Stimulated activated CD4-positive, alpha-beta T cell treated with anti-CD3 and anti-CD28 coated beads, Interleukin-1b, Interleukin-23, amount 100 ng/mL, for 24 hours (primary cell): ENCODE measurements around the gene DNASE1L3.
"Not testable (repeated sequence)": the region's sequence is repeated elsewhere in the genome, so short reads cannot be mapped to it uniquely, and the experiment has no call there.

Source experiments
- DNase-seq, 4 experiments: peaks; one replicate each; pipeline ENCODE4 v3.0.0-alpha.2; 2020; ENCODE audit warnings: low read depth in 4 of 4, low spot score in 1 of 4

The DNASE1L3 gene

GRCh38 chr3:58202917-58203360 is 7.8 kb downstream of the DNASE1L3 start:
- no peak for DNase-seq

GRCh38 chr3:58201451-58201850 is 9.3 kb downstream of the DNASE1L3 start:
- not testable (repeated sequence) for DNase-seq

GRCh38 chr3:58200846-58201355 is 9.9 kb downstream of the DNASE1L3 start:
- no peak for DNase-seq

DNA sequence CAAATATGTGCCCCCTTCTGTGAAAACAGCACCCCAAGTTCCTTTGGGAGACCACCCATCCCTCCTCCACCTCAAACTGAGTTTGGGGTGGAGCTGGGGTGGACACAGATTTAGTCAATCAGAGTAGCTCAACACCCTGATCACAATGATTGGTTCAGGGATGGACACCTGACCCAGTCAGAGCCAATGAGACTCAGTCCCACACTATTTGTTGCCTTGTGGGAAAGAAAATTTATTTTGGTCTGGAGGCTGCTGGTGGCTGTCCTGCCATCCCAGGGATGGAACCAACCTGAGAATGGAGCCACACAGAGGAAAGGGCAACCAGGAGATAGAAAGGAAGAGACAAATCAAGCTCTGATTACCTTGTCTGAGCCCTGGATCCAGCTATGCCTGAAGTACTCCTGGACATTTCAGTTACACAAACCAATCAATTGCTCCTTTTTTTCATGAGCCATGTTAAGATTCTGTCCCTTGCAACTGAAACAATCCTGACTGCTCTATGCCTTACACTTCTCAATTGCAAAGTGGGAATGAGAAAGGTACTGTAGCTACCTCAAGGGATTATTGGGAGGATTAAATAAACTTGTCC is 10.6 kb downstream of the DNASE1L3 start:
- DNase-seq, result no peak

- DNase-seq, result no peak
Measured at GRCh38 chr3:58198804-58199203, 12.0 kb downstream of the DNASE1L3 start.

GRCh38 chr3:58198362-58198761 is 12.4 kb downstream of the DNASE1L3 start:
- no peak for DNase-seq

DNA sequence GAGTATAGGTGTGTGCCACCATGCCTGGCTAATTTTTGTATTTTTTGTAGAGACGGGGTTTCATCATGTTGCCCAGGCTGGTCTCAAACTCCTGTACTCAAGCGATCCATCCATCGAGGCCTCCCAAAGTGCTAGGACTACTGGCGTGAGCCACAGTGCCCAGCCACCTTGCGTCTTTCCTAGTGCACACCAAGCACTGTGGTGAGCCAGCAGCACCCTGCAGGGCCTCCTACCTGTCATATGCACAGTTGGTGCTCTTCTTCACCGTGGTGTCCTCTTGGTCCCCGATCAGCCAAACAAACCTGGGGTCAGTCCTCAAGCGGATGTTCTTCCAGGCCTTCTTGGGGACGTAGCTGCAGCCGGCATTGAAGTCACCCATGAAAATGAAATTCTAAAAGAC is 13.2 kb downstream of the DNASE1L3 start:
- no peak for DNase-seq

DNA sequence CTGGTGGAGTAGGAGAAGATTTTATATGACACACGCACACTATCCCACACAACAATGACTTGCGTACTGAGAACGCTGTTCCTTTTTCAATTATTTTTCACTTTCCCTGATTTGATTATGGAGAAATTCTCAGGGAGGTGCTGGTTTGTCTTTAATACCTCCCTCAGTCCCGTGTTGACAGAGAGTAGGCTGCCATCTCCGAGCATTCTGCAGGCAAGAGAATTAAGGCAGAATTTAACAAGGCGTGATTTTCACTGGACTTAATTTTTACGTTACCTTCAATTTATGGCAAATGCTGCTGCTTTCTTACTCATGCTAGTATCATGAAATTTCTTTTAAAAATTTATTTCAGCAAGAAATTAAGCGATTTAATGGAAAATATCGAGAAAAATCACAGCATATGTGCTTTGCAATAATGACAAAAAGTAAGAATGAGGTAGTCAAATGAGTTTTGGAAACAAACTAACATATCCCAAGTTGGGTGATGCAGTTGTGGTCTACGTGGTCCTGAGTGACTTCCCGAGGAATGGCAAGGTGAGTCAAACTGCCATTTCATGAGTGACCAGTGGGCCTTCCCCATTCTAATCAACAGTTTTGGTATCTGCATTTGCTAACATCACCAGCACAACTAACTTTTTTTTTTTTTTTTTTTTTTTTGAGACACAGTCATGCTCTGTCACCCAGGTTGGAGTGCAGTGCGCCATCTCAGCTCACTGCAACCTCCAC is 16.9 kb downstream of the DNASE1L3 start:
- DNase-seq, result no peak

- DNase-seq, result no peak
Measured at GRCh38 chr3:58192069-58192468, 18.7 kb downstream of the DNASE1L3 start.

DNA sequence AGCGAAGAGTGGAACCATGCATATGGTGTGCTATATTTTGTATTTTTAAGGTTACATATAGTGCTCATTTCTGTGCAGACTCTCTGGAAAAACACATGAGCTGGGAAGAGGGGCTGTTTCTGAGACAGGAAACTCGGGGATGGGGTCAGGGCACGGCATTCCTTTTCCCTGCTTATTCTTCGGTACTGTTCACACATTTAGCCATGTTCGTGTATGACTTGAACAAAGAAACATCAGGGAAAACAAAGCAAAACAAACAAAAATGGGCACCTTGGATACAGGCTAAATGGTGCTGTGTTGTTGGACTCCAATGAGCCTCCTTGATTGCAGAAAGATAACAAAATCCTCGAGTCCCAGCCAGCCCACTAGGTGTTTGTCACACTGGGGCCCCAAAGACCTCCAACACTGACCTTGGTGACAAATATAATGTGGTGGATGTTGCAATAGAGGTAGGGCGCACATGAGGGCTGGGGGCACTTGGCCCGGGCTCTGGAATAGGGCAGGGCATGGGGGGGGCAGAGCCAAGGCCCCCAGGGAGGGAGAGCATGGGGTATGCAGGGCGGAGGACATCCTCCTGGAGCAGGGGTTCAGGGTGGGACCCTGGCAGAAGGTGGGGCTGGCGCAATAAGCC is 19.3 kb downstream of the DNASE1L3 start:
- no peak for DNase-seq

DNA sequence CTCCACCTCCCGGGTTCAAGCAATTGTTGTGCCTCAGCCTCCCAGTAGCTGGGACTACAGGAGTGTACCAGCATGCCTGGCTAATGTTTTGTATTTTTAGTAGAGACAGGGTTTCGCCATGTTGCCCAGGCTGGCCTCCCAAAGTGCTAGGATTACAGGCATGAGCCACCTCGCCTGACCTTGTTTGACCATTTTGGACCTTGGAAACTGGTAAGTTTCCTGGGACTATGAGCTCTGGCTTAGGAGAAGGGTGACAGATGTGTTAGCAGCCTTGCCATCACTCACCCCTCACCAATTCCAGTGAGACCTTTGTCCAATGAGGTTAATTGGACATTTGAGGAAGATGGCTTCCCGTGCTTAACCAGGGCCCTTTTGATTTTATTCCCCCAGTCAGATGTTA is 19.9 kb downstream of the DNASE1L3 start:
- DNase-seq, result no peak

- no peak for DNase-seq
Measured at GRCh38 chr3:58190291-58190690, 20.5 kb downstream of the DNASE1L3 start.

- DNase-seq, result no peak
Measured at GRCh38 chr3:58189691-58190090, 21.1 kb downstream of the DNASE1L3 start.

DNA sequence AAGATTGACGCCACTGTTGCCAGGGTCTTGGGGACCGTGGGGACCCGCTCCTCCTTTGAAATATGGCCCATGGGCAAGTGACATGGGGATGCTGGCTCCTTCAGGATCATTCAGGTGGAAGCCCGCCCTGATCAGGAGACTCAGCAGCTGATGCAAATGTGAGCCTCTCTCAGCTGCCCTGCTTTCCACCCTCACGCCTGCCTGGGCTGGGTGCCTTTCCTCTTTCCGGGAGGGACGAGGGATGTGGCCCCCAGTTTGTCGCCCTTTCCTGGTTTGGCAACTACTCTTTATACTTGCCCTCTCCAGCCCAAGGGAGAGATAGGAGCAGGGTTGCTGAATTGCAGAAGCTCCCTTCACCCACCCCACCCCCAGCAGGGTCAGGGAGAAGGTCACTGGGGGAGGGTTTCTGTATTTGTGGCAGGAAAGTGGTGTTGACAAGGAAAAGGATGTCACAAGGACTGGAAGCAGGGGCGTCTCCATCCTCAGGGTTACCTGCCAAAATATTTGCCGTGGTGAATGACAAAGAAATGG is 21.8 kb downstream of the DNASE1L3 start:
- no peak for DNase-seq

- DNase-seq, result no peak
Measured at GRCh38 chr3:58188173-58188564, 22.6 kb downstream of the DNASE1L3 start.

GRCh38 chr3:58184982-58185360 is 25.8 kb downstream of the DNASE1L3 start:
- no peak for DNase-seq

- DNase-seq, result no peak
Measured at GRCh38 chr3:58184309-58184981, 26.3 kb downstream of the DNASE1L3 start.

DNA sequence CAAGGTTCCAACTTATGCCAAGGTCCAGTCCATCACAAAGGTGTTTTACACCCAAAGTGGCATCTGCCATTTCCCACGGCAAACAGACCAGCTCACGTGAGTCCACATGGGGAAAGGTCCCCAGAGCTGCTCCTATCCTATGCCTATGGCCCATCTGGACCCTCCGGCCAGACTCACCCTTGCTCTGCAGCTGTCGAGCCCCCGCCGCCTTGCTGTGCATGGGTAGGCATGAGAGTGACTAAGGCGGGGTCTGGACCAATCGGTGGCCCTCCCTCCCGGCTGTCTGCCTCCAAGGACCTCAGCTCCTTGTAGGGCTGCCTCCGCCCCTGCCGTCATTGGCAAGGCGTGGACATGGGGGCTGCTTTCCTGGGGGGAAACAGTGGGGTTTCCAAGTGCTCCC is 26.9 kb downstream of the DNASE1L3 start:
- DNase-seq, result no peak

DNA sequence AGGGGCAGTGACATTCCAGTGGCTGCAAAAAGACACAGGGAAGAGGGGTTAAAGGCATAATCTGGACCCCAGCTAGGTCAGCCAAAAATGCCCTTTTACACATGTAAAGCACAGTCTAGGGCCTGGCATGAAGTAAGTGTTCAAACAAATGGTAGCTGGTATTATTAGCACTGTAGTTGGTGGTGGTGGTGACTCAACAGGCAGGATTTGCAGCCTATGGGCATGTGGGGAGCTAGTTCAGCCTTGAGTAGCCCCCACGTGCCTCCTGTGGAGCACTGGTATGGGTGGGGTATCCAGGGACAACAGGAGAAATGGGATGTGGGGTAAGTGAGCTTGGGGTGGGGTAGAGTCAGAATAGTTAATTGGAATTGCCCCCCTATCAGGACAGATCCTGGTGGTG is 27.6 kb downstream of the DNASE1L3 start:
- DNase-seq, result no peak

DNA sequence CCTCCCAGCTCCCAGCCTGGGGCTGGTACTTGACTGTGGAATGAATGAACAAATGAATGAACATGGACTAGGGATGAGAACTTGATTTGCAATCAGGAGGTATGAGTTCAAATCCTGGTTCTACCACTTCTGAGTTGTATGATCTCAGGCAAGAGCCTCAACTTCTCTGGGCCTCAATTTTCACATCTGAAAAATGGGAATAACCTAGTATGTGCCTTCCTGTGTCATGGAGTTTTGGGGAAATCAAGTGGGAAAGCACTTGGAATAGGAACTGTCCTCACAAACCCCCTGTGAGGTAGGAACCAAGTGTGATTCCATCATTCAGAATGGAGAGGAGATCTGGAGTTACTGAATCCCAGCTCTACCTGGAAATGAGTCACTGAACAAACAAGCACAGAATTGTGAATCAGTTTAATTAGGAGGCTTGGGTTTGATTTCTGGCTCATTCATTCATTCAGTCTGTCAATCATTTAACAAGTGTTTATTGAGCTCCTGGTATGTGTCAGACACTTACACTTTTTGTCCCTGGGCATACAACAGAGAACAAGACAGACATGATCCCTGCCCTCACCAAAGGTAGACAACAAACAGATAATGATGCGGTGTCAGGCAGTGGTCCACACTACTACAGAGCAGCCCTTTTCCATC is 29.7 kb downstream of the DNASE1L3 start:
- DNase-seq, result no peak
